CD4-positive, alpha-beta memory T cell (primary cell): ENCODE data around the gene BCR. TPM values are rescaled to one million over a fixed set of nuclear protein-coding genes. Genes with fewer than 3 reads are reported as not detected.

ENCODE experiments used
- CTCF ChIA-PET: fragments of 350-600 bp; sonication (Branson Sonifier 250); formaldehyde crosslinking; loops from one replicate; lab custom pipeline; 2021; ENCODE audit warnings: inconsistent platforms; ENCODE audit not compliant: partially characterized antibody; lab: Charles Lee
- POLR2A ChIA-PET: fragments of 350-600 bp; sonication (Branson Sonifier 250); formaldehyde crosslinking; loops from one replicate; lab custom pipeline; 2021; ENCODE audit not compliant: partially characterized antibody; lab: Charles Lee
- DNase-seq, 5 donors: peaks; one replicate each; pipeline versions ENCODE4 v3.0.0 to v3.0.0-alpha.2; 2020 to 2022; ENCODE audit warnings: mixed read lengths in 1 of 5
- H3K27ac ChIP-seq: one replicate; pipeline ENCODE4 v1.7.0; 2013; ENCODE audit warnings: low read depth, low read length
- H3K27me3 ChIP-seq: 2 replicates; pipeline ENCODE4 v1.7.0; 2013; ENCODE audit warnings: mild to moderate bottlenecking, low read length, moderate library complexity; ENCODE audit not compliant: insufficient read depth
- H3K36me3 ChIP-seq: 2 replicates; pipeline ENCODE4 v1.7.0; 2013; ENCODE audit warnings: mild to moderate bottlenecking, low read length, moderate library complexity; ENCODE audit not compliant: insufficient read depth
- H3K4me1 ChIP-seq: 2 replicates; pipeline ENCODE4 v1.7.0; 2013; ENCODE audit warnings: mild to moderate bottlenecking, low read length, moderate library complexity; ENCODE audit not compliant: insufficient read depth
- H3K4me3 ChIP-seq, 2 donors: one replicate each; pipeline ENCODE4 v1.7.0; 2013; ENCODE audit warnings: low read length in 2 of 2, mild to moderate bottlenecking in 1 of 2
- H3K9me3 ChIP-seq, 2 donors: one replicate each; pipeline ENCODE4 v1.7.0; 2013; ENCODE audit warnings: low read length in 2 of 2, control low read depth in 1 of 2; ENCODE audit not compliant: control insufficient read depth in 1 of 2
- H3K27ac Mint-ChIP-seq, 7 donors: one replicate each; pipeline ENCODE4 v1.8.0; 2020 to 2021; ENCODE audit warnings: mixed read lengths in 7 of 7, mild to moderate bottlenecking in 6 of 7, inconsistent platforms in 3 of 7, moderate library complexity in 3 of 7
- H3K27me3 Mint-ChIP-seq, 2 donors: one replicate each; pipeline ENCODE4 v1.8.0; 2020 to 2021; ENCODE audit warnings: mixed read lengths in 2 of 2
- H3K36me3 Mint-ChIP-seq, 2 donors: one replicate each; pipeline ENCODE4 v1.8.0; 2020 to 2021; ENCODE audit warnings: mixed read lengths in 2 of 2, inconsistent platforms in 1 of 2, mild to moderate bottlenecking in 1 of 2
- H3K4me1 Mint-ChIP-seq, 4 donors: one replicate each; pipeline ENCODE4 v1.8.0; 2020 to 2021; ENCODE audit warnings: mixed read lengths in 4 of 4, mild to moderate bottlenecking in 1 of 4
- H3K4me3 Mint-ChIP-seq, 8 donors: one replicate each; pipeline ENCODE4 v1.8.0; 2020 to 2021; ENCODE audit warnings: mixed read lengths in 8 of 8, mild to moderate bottlenecking in 7 of 8, moderate library complexity in 6 of 8, inconsistent platforms in 3 of 8
- H3K9me3 Mint-ChIP-seq, 8 donors: one replicate each; pipeline ENCODE4 v1.8.0; 2020 to 2021; ENCODE audit warnings: mixed read lengths in 8 of 8, mild to moderate bottlenecking in 5 of 8, inconsistent platforms in 3 of 8, moderate library complexity in 1 of 8
- intact Hi-C: fragments of 100-400 bp; cut with micrococcal nuclease; formaldehyde crosslinking; loops from one replicate; pipeline ENCODE4 v1.15.1; 2023
- polyA plus RNA-seq, 2 donors: library from polyadenylated mRNA; unstranded; fragments of 300-500 nt; fragmentation: Illumina TruSeq; gene quantifications; one replicate each; pipeline ENCODE4 v1.2.3, GENCODE V29; 2021
- total RNA-seq, 2 experiments: library from RNA; stranded (reverse); gene quantifications; one replicate each; pipeline ENCODE4 v1.2.3, GENCODE V29; 2021

The BCR gene
- total and polyA plus RNA-seq, 4 experiments from 2014 or later: 3.3 to 75.6 (median 51.2) TPM

- Histone ChIP-seq H3K27me3 (no peaks in the 10 kb centered on the region), H3K4me1 (peaks cover 100% of the 10 kb centered on the region), H3K4me3 (no peak overlapping the region), H3K9me3 (no peaks in the 10 kb centered on the region), H3K27ac (peak overlapping the region; percentile 44), H3K36me3 (no peaks in the 10 kb centered on the region)
- peaks cover 0 to 9% (median 3%) of the 10 kb centered on the region in 8 donors for H3K9me3 Mint-ChIP-seq
- peak overlapping the region in 6 of 8 donors; percentile 2 to 61 (median 50) for H3K4me3 Mint-ChIP-seq
- H3K4me1 Mint-ChIP-seq: peaks cover 64 to 100% (median 94%) of the 10 kb centered on the region in 4 donors
- peaks cover 10 to 15% of the 10 kb centered on the region in 2 donors for H3K36me3 Mint-ChIP-seq
- intact Hi-C loops: no loop called here
- ChIA-PET CTCF (no interaction called here), POLR2A (interaction anchor here (1.4 kb wide), 1 partner anchor 20 kb away, joined by 3 read pairs; no protein-coding TSS in a partner anchor)
- DNase-seq: no peak
- H3K27ac Mint-ChIP-seq: peak overlapping the region; percentile 74 to 96 (median 91)
- H3K27me3 Mint-ChIP-seq: no peaks in the 10 kb centered on the region
These were observed 42.7 kb downstream of the BCR start for GRCh38 chr22:23222793-23223568.

GRCh38 chr22:23223569-23224317, 43.4 kb downstream of the BCR start:
- H3K27ac ChIP-seq: no peak overlapping the region
- peak overlapping the region; percentile 83 to 95 (median 86) for H3K27ac Mint-ChIP-seq
- ChIA-PET POLR2A (no interaction called here), CTCF (no interaction called here)
- H3K27me3 Mint-ChIP-seq: no peaks in the 10 kb centered on the region
- no peaks in the 10 kb centered on the region for H3K36me3 ChIP-seq
- no peak for DNase-seq
- peaks cover 15 to 19% of the 10 kb centered on the region in 2 donors for H3K36me3 Mint-ChIP-seq
- peaks cover 0 to 4% of the 10 kb centered on the region in 2 donors for H3K9me3 ChIP-seq
- H3K4me1 Mint-ChIP-seq: peaks cover 58 to 100% (median 91%) of the 10 kb centered on the region in 4 donors
- no peak overlapping the region for H3K4me3 ChIP-seq
- peaks cover 93% of the 10 kb centered on the region for H3K4me1 ChIP-seq
- H3K27me3 ChIP-seq: no peaks in the 10 kb centered on the region
- peak overlapping the region in 4 of 8 donors; percentile 32 to 58 (median 56) for H3K4me3 Mint-ChIP-seq
- intact Hi-C loops: no loop called here
- H3K9me3 Mint-ChIP-seq: peaks cover 0 to 15% (median 9%) of the 10 kb centered on the region in 8 donors

- Mint-ChIP-seq H3K36me3 (peaks cover 26 to 30% of the 10 kb centered on the region in 2 donors), H3K27me3 (no peaks in the 10 kb centered on the region), H3K4me1 (peaks cover 48 to 99% (median 86%) of the 10 kb centered on the region in 4 donors), H3K4me3 (peak overlapping the region in 5 of 8 donors; percentile 43 to 60 (median 51)), H3K9me3 (peaks cover 0 to 25% (median 17%) of the 10 kb centered on the region in 8 donors), H3K27ac (peak overlapping the region; percentile 59 to 95 (median 86))
- Histone ChIP-seq H3K9me3 (peaks cover 0 to 8% of the 10 kb centered on the region in 2 donors), H3K4me1 (peaks cover 90% of the 10 kb centered on the region), H3K27ac (no peak overlapping the region), H3K27me3 (no peaks in the 10 kb centered on the region), H3K4me3 (no peak overlapping the region), H3K36me3 (no peaks in the 10 kb centered on the region)
- ChIA-PET CTCF (interaction anchor here (0.7 to 1.2 kb wide), 3 partner anchors 47 to 1320 kb away, joined by 3 read pairs; no protein-coding TSS in a partner anchor), POLR2A (interaction anchor here (4.4 to 5.6 kb wide), 2 partner anchors 18 to 43 kb away, joined by 31 read pairs; partner anchors contain the start of gene BCR)
- no peak for DNase-seq
- intact Hi-C loops: no loop called here
These were observed 44.5 kb downstream of the BCR start for GRCh38 chr22:23224846-23225245.

- ChIA-PET CTCF (interaction anchor here (0.7 to 2.2 kb wide), 4 partner anchors 48 to 1320 kb away, joined by 3 to 7 read pairs (median 3); no protein-coding TSS in a partner anchor), POLR2A (interaction anchor here (1.4 to 5.6 kb wide), 6 partner anchors 9 to 44 kb away, joined by 3 to 31 read pairs (median 13); partner anchors contain the start of gene BCR)
- Mint-ChIP-seq H3K27me3 (no peaks in the 10 kb centered on the region), H3K36me3 (peaks cover 27 to 34% of the 10 kb centered on the region in 2 donors), H3K4me3 (peak overlapping the region in 6 of 8 donors; percentile 51 to 87 (median 74)), H3K27ac (peak overlapping the region; percentile 86 to 97 (median 92)), H3K9me3 (peaks cover 0 to 28% (median 19%) of the 10 kb centered on the region in 8 donors), H3K4me1 (peaks cover 46 to 99% (median 86%) of the 10 kb centered on the region in 4 donors)
- Histone ChIP-seq H3K9me3 (peaks cover 0 to 8% of the 10 kb centered on the region in 2 donors), H3K27ac (peak overlapping the region; percentile 43), H3K4me1 (peaks cover 90% of the 10 kb centered on the region), H3K36me3 (no peaks in the 10 kb centered on the region), H3K27me3 (no peaks in the 10 kb centered on the region), H3K4me3 (peak overlapping the region in 1 of 2 donors; percentile 21)
- no peak for DNase-seq
- intact Hi-C loops: no loop called here
These were observed 45.0 kb downstream of the BCR start for GRCh38 chr22:23225337-23225723.

- peak overlapping the region; percentile 86 to 97 (median 92) for H3K27ac Mint-ChIP-seq
- H3K4me1 Mint-ChIP-seq: peaks cover 41 to 99% (median 81%) of the 10 kb centered on the region in 4 donors
- H3K4me3 Mint-ChIP-seq: peak overlapping the region; percentile 51 to 87 (median 74)
- peak; percentile 55 to 76 (median 60) for DNase-seq
- no peaks in the 10 kb centered on the region for H3K27me3 Mint-ChIP-seq
- peaks cover 0 to 28% (median 19%) of the 10 kb centered on the region in 8 donors for H3K9me3 Mint-ChIP-seq
- POLR2A ChIA-PET: interaction anchor here (1.0 to 5.6 kb wide), 9 partner anchors 9 to 56 kb away, joined by 3 to 31 read pairs (median 9); partner anchors contain the start of gene BCR
- Histone ChIP-seq H3K4me1 (peaks cover 90% of the 10 kb centered on the region), H3K27ac (peak overlapping the region; percentile 43), H3K9me3 (peaks cover 0 to 8% of the 10 kb centered on the region in 2 donors), H3K36me3 (no peaks in the 10 kb centered on the region), H3K27me3 (no peaks in the 10 kb centered on the region), H3K4me3 (peak overlapping the region in 1 of 2 donors; percentile 21)
- intact Hi-C loops: no loop called here
- CTCF ChIA-PET: interaction anchor here (1.1 to 2.2 kb wide), 7 partner anchors 11 to 64 kb away, joined by 3 to 7 read pairs (median 3); no protein-coding TSS in a partner anchor
- peaks cover 27 to 35% of the 10 kb centered on the region in 2 donors for H3K36me3 Mint-ChIP-seq
These were observed 45.6 kb downstream of the BCR start for GRCh38 chr22:23225724-23226496.

GRCh38 chr22:23226497-23226850, 46.2 kb downstream of the BCR start:
- H3K4me3 Mint-ChIP-seq: peak overlapping the region; percentile 51 to 87 (median 74)
- Histone ChIP-seq H3K4me3 (no peak overlapping the region), H3K36me3 (no peaks in the 10 kb centered on the region), H3K27ac (peak overlapping the region; percentile 43), H3K4me1 (peaks cover 86% of the 10 kb centered on the region), H3K9me3 (peaks cover 0 to 8% of the 10 kb centered on the region in 2 donors), H3K27me3 (no peaks in the 10 kb centered on the region)
- intact Hi-C loops: no loop called here
- DNase-seq: no peak
- peaks cover 41 to 97% (median 76%) of the 10 kb centered on the region in 4 donors for H3K4me1 Mint-ChIP-seq
- H3K9me3 Mint-ChIP-seq: peaks cover 0 to 28% (median 19%) of the 10 kb centered on the region in 8 donors
- peaks cover 27 to 35% of the 10 kb centered on the region in 2 donors for H3K36me3 Mint-ChIP-seq
- no peaks in the 10 kb centered on the region for H3K27me3 Mint-ChIP-seq
- peak overlapping the region; percentile 78 to 97 (median 91) for H3K27ac Mint-ChIP-seq
- POLR2A ChIA-PET: interaction anchor here (1.0 to 5.6 kb wide), 9 partner anchors 9 to 55 kb away, joined by 3 to 31 read pairs (median 9); partner anchors contain the start of gene BCR
- CTCF ChIA-PET: interaction anchor here (1.0 to 2.2 kb wide), 7 partner anchors 8 to 64 kb away, joined by 3 to 7 read pairs (median 4); no protein-coding TSS in a partner anchor
